HEK293 (cell line): ENCODE results near the gene EPHA6.

ENCODE experiments used
- BCL11A ChIP-seq: fragments of 450-650 bp; formaldehyde crosslinking; IDR thresholded peaks from 2 replicates; pipeline ENCODE4 v1.5.1; 2016; ENCODE audit warnings: low read depth, missing biosample characterization, missing genetic modification characterization
- EGR2 ChIP-seq: fragments of 450-650 bp; formaldehyde crosslinking; IDR thresholded peaks from 2 replicates; pipeline ENCODE4 v1.5.1; 2016; ENCODE audit warnings: low read depth, missing biosample characterization, missing genetic modification characterization
- FEZF1 ChIP-seq: fragments of 450-650 bp; formaldehyde crosslinking; IDR thresholded peaks from 2 replicates; pipeline ENCODE4 v1.5.1; 2016; ENCODE audit warnings: missing biosample characterization, missing genetic modification characterization
- GLIS1 ChIP-seq: fragments of 450-650 bp; formaldehyde crosslinking; IDR thresholded peaks from 2 replicates; pipeline ENCODE4 v1.5.1; 2016; ENCODE audit warnings: missing biosample characterization, missing genetic modification characterization
- OSR2 ChIP-seq: fragments of 450-650 bp; formaldehyde crosslinking; IDR thresholded peaks from 2 replicates; pipeline ENCODE4 v1.5.1; 2016; ENCODE audit warnings: missing biosample characterization, missing genetic modification characterization
- PRDM10 ChIP-seq: fragments of 450-650 bp; formaldehyde crosslinking; IDR thresholded peaks from 2 replicates; pipeline ENCODE4 v1.5.1; 2016; ENCODE audit warnings: missing biosample characterization, missing genetic modification characterization
- TSHZ1 ChIP-seq: fragments of 450-650 bp; formaldehyde crosslinking; IDR thresholded peaks from 2 replicates; pipeline ENCODE4 v1.5.1; 2016; ENCODE audit warnings: missing biosample characterization, missing genetic modification characterization, borderline replicate concordance
- WT1 ChIP-seq: fragments of 450-650 bp; formaldehyde crosslinking; IDR thresholded peaks from 2 replicates; pipeline ENCODE4 v1.5.1; 2016; ENCODE audit warnings: missing biosample characterization, missing genetic modification characterization
- ZBTB21 ChIP-seq: fragments of 450-650 bp; formaldehyde crosslinking; IDR thresholded peaks from 2 replicates; pipeline ENCODE4 v1.5.1; 2017; ENCODE audit warnings: missing biosample characterization, missing genetic modification characterization
- ZBTB48 ChIP-seq: fragments of 450-650 bp; formaldehyde crosslinking; IDR thresholded peaks from 2 replicates; pipeline ENCODE4 v1.5.1; 2016; ENCODE audit warnings: missing biosample characterization, missing genetic modification characterization
- ZBTB6 ChIP-seq: fragments of 450-650 bp; formaldehyde crosslinking; IDR thresholded peaks from 2 replicates; pipeline ENCODE4 v1.5.1; 2017; ENCODE audit warnings: missing biosample characterization, missing genetic modification characterization
- ZNF146 ChIP-seq: fragments of 450-650 bp; formaldehyde crosslinking; IDR thresholded peaks from 2 replicates; pipeline ENCODE4 v1.5.1; 2016; ENCODE audit warnings: missing biosample characterization, missing genetic modification characterization
- ZNF184 ChIP-seq: fragments of 450-650 bp; IDR thresholded peaks from 2 replicates; pipeline ENCODE4 v1.5.1; 2018; ENCODE audit warnings: missing biosample characterization, mild to moderate bottlenecking, missing genetic modification characterization
- ZNF19 ChIP-seq: fragments of 450-650 bp; formaldehyde crosslinking; IDR thresholded peaks from 2 replicates; pipeline ENCODE4; 2016; ENCODE audit warnings: missing biosample characterization, missing genetic modification characterization, low read depth
- ZNF433 ChIP-seq: fragments of 450-650 bp; formaldehyde crosslinking; IDR thresholded peaks from 2 replicates; pipeline ENCODE4 v1.5.1; 2016; ENCODE audit warnings: missing biosample characterization, missing genetic modification characterization, low read depth
- ZNF501 ChIP-seq: fragments of 450-650 bp; formaldehyde crosslinking; IDR thresholded peaks from 2 replicates; pipeline ENCODE4 v1.5.1; 2016; ENCODE audit warnings: missing biosample characterization, missing genetic modification characterization
- ZNF580 ChIP-seq: fragments of 450-650 bp; formaldehyde crosslinking; IDR thresholded peaks from 2 replicates; pipeline ENCODE4 v1.5.1; 2016; ENCODE audit warnings: missing biosample characterization, missing genetic modification characterization
- ZNF747 ChIP-seq: fragments of 450-650 bp; formaldehyde crosslinking; IDR thresholded peaks from 2 replicates; pipeline ENCODE4 v1.5.1; 2016; ENCODE audit warnings: missing biosample characterization, missing genetic modification characterization
- ZNF792 ChIP-seq: fragments of 450-650 bp; formaldehyde crosslinking; IDR thresholded peaks from 2 replicates; pipeline ENCODE4 v1.5.1; 2016; ENCODE audit warnings: missing biosample characterization, missing genetic modification characterization
- TF ChIP-seq, protein P1 (sequence below): fragments of 450-650 bp; formaldehyde crosslinking; IDR thresholded peaks from 2 replicates; pipeline ENCODE4 v1.5.1; 2016; ENCODE audit warnings: missing biosample characterization, missing genetic modification characterization, low read depth

EPHA6 gene

DNA sequence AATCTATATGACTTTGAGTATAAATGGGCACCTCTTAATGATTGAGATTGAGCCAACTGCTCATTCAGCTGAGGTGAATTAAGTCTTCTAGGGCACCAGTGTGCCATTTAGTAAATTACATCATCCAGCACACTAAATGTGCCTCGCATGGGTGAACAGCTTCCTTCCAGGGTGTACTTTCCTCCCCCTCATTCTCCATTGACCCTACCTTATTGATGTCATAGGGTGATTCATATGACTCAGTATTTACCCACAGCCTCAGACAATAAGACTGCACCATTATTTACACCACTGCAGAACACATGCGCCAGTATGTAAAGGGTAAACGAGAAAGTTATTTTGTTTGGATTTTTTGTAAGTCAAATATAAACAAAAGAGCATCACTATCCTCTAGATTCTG lies 765.0 kb downstream of the EPHA6 start (continued):
- TF ChIP-seq TSHZ1 (tag by site-specific recombination) = peak; percentile 50; the same call in 1 of the 2 replicates
- TF ChIP-seq ZNF184 (tag by site-specific recombination) = peak; percentile 67; the same call in 1 of the 2 replicates
- TF ChIP-seq, protein P1, sequence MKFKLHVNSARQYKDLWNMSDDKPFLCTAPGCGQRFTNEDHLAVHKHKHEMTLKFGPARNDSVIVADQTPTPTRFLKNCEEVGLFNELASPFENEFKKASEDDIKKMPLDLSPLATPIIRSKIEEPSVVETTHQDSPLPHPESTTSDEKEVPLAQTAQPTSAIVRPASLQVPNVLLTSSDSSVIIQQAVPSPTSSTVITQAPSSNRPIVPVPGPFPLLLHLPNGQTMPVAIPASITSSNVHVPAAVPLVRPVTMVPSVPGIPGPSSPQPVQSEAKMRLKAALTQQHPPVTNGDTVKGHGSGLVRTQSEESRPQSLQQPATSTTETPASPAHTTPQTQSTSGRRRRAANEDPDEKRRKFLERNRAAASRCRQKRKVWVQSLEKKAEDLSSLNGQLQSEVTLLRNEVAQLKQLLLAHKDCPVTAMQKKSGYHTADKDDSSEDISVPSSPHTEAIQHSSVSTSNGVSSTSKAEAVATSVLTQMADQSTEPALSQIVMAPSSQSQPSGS = peak; percentile 77
- peak; percentile 12; the same call in 1 of the 2 replicates for TF ChIP-seq GLIS1
- TF ChIP-seq ZBTB21 = peak; percentile 91
- 0 out of 2 replicates have a peak, but pooled peaks have one; percentile 34 for TF ChIP-seq BCL11A (tag by site-specific recombination)
- peak; percentile 92 for TF ChIP-seq PRDM10 (tag by site-specific recombination)
- no peak for TF ChIP-seq ZNF19 (tag by site-specific recombination)
- peak; percentile 64 for TF ChIP-seq FEZF1 (tag by site-specific recombination)
- TF ChIP-seq ZNF433 = no peak
- no peak for TF ChIP-seq ZNF501 (tag by site-specific recombination)
- TF ChIP-seq ZNF146 (tag by site-specific recombination) = no peak
- peak; percentile 94; the same call in 1 of the 2 replicates for TF ChIP-seq ZNF792 (tag by site-specific recombination)
- peak; percentile 28; the same call in 1 of the 2 replicates for TF ChIP-seq WT1 (tag by site-specific recombination)
- TF ChIP-seq ZNF580 (tag by site-specific recombination) = no peak
- TF ChIP-seq ZNF747 (tag by site-specific recombination) = no peak
- no peak for TF ChIP-seq ZBTB48 (tag by site-specific recombination)
- no peak for TF ChIP-seq ZBTB6
- TF ChIP-seq OSR2 (tag by site-specific recombination) = peak; percentile 19; the same call in 1 of the 2 replicates
- TF ChIP-seq EGR2 (tag by site-specific recombination) = no peak
